ENCODE data around the gene ARHGEF12.

Gene ARHGEF12

DNA sequence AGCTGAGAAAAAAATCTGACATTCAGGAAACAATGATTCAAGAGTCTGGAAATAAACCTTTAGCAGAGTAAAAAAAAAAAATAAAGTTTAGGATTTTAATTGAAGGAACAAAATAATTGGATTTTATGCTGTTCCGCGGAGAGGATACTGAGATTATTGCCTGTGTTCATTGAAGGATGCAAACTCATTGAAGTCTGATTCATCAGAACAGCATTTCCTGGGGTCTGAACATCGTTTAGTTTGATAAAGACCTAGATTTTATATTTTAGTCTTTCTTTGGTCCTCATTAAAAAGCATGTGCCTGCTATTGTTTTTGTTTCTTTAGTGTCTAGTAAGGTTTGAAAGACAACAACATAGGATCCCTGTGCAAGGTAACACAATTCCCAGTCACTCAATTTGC, 6.7 kb upstream of the ARHGEF12 start:
- TF ChIP-seq, protein P1, sequence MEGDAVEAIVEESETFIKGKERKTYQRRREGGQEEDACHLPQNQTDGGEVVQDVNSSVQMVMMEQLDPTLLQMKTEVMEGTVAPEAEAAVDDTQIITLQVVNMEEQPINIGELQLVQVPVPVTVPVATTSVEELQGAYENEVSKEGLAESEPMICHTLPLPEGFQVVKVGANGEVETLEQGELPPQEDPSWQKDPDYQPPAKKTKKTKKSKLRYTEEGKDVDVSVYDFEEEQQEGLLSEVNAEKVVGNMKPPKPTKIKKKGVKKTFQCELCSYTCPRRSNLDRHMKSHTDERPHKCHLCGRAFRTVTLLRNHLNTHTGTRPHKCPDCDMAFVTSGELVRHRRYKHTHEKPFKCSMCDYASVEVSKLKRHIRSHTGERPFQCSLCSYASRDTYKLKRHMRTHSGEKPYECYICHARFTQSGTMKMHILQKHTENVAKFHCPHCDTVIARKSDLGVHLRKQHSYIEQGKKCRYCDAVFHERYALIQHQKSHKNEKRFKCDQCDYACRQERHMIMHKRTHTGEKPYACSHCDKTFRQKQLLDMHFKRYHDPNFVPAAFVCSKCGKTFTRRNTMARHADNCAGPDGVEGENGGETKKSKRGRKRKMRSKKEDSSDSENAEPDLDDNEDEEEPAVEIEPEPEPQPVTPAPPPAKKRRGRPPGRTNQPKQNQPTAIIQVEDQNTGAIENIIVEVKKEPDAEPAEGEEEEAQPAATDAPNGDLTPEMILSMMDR (conservative IDR thresholded peaks at IDR 0.05; ENCODE audit: low read depth, low read length): no peak
- DNase-seq (ENCODE audit: low read depth): no peak
- no peak overlapping the region for H3K4me3 ChIP-seq (ENCODE audit: low read length)

DNA sequence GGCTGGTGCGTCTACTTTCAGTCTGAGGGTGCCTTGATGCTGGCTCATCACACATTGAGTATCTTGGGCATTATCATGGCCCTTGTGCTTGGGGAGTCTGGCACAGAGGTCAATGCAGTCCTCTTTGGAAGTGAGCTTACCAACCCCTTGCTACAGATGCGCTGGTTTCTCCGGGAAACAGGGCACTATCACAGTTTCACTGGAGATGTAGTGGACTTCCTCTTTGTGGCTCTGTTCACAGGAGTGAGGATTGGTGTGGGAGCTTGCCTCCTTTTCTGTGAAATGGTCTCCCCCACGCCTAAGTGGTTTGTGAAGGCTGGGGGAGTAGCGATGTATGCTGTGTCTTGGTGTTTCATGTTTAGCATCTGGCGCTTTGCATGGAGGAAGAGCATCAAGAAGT, 6.2 kb upstream of the ARHGEF12 start:
- TF ChIP-seq, protein P1 (conservative IDR thresholded peaks at IDR 0.05; ENCODE audit: low read depth, low read length): no peak
- no peak overlapping the region for H3K4me3 ChIP-seq (ENCODE audit: low read length)
- no peak for DNase-seq (ENCODE audit: low read depth)

DNA sequence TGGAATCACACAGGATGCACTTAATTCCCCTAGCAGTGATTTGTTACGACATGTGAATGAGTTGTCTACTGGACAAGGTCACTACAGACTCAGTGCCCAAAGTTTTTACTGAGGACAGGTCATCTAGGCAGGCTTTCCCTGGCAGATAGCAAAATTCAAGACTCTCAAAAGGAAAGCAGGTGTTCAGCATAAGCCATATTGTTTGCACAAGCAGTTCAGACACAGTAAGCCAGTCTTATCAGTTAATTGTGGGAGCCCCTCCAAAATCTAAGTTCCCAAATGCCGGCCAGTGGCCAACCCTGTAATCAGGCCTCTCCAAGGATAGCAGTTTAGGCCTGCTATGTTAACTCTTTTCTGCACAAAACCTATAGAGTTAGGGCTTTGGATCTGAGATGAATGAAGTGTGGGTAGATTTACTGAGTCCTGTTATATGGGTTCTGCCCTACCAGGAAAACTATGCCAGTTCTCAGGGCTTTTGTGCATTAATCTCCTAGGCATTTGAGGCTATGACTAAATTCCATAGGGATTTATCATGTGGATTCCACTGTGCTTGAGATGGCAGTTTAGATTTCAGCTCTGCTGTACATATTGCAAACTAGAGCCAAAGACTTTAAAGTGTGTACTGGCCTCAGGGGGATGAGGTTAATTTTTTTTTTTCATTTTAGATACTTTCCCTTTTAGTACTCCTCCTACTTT, 4.8 kb upstream of the ARHGEF12 start:
- DNase-seq (ENCODE audit: low read depth): peak; percentile 93
- no peak overlapping the region for H3K4me3 ChIP-seq (ENCODE audit: low read length)
- TF ChIP-seq, protein P1 (conservative IDR thresholded peaks at IDR 0.05; ENCODE audit: low read depth, low read length): no peak

DNA sequence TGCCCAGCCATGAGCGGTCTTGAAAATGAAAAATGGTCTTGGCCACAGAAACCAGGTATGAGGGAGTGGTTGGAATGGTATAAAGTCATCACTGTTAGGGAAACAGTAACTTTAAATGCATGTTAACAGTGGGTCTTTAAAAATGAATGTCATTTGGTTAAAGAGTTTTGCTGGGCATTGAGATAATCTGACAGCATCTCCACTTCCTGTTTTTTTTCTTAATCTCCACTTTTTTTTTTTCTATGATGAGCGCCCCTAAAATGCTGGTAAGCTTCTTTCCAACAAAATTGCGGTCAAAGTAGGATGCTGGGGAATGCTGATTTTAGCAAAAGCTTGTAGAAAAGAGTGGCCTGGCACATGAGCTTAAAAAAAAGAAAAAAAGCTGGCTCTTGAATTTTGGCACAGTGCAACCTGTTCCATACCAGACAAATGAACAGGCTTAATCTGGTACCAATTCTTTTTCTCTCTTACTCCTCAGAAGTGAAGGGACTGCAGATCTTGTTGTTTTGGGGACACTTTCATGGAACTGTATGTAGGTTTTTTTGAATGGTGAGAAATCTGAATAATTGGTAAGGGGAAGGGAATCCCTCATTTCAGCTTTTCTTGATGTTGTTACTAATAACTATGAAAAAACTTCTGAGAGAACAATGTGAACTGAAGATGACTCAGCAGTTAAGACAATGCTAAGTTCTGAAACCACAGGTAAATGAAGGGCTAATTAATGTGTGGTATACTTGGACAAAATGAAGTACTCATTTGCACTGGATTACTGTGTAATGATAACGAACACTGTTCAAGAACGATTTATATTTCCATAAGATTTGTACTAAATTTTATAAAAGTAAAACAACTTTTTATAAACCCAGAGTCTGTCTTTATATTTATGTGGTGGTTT, 3.1 kb upstream of the ARHGEF12 start:
- TF ChIP-seq, protein P1 (conservative IDR thresholded peaks at IDR 0.05; ENCODE audit: low read depth, low read length): no peak
- DNase-seq (ENCODE audit: low read depth): no peak

DNA sequence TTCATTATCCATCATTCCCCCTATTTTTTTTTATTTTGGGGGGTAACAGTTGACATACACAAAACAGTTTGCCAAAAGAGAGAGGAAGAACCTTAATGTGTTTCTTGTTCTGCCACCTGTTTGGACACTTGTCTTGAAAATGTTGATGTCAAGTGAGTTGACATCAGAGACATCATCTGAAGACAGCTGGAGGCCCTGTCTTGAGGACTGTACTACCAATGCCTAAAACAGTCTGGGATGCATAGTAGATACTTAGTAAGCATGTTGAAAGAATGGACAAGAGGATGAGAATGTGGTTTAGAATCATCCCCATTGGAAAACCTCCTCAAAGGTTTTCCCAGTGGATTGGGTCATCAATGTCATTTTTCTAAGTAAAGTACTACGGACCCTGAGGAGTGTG, 2.4 kb upstream of the ARHGEF12 start:
- TF ChIP-seq, protein P1 (conservative IDR thresholded peaks at IDR 0.05; ENCODE audit: low read depth, low read length): no peak
- no peak overlapping the region for H3K4me3 ChIP-seq (ENCODE audit: low read length)
- no peak for DNase-seq (ENCODE audit: low read depth)

More for the DNA sequence above, 3.1 kb upstream of the ARHGEF12 start:
- H3K4me3 ChIP-seq (ENCODE audit: low read length): no peak overlapping the region

DNA sequence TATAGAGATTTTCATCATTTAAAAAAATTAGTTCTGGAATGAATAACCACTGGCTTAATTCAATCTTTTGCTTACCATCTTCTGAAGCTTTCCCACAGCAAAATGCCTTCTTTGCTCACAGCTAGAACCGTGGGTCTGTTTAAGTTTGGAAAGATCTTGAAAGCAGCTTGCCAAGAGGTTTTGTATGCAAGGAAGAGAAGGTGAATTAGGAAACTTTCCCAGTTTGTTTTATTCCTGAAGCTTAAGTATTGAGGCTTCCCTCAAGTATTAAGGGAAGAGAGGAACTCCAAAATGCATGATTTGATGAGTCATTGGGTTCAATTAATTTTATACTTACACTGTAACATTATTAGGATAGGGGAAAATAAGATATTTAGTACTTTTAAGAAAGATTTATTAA, 1.9 kb upstream of the ARHGEF12 start:
- TF ChIP-seq, protein P1 (conservative IDR thresholded peaks at IDR 0.05; ENCODE audit: low read depth, low read length): no peak
- H3K4me3 ChIP-seq (ENCODE audit: low read length): no peak overlapping the region
- no peak for DNase-seq (ENCODE audit: low read depth)
